ENCODE results near the gene PRDM10.

The PRDM10 gene

GRCh38 chr11:130003717-130004001 is 1.0 kb upstream of the PRDM10 start:
- DNase-seq, result no peak

GRCh38 chr11:130002846-130003716 is 446 bp upstream of the PRDM10 start:
- peak; percentile 97 for DNase-seq

GRCh38 chr11:130001461-130002351 is 929 bp downstream of the PRDM10 start:
- no peak for DNase-seq

- no peak for DNase-seq
These were observed 2.0 kb downstream of the PRDM10 start for GRCh38 chr11:130000552-130001176.

- DNase-seq, result no peak
These were observed 3.2 kb downstream of the PRDM10 start for GRCh38 chr11:129999407-129999806.

GRCh38 chr11:129998905-129999304 is 3.7 kb downstream of the PRDM10 start:
- DNase-seq, result no peak

- no peak for DNase-seq
These were observed 4.5 kb downstream of the PRDM10 start for GRCh38 chr11:129998107-129998506.

- no peak for DNase-seq
These were observed 5.1 kb downstream of the PRDM10 start for GRCh38 chr11:129997513-129997912.

GRCh38 chr11:129996113-129996870 is 6.3 kb downstream of the PRDM10 start:
- no peak for DNase-seq

GRCh38 chr11:129995163-129995562 is 7.5 kb downstream of the PRDM10 start:
- no peak for DNase-seq

- DNase-seq, result no peak
These were observed 10.3 kb downstream of the PRDM10 start for GRCh38 chr11:129992161-129992944.

GRCh38 chr11:129989149-129989813 is 13.4 kb downstream of the PRDM10 start:
- DNase-seq, result no peak

GRCh38 chr11:129987950-129988349 is 14.7 kb downstream of the PRDM10 start:
- no peak for DNase-seq

- no peak for DNase-seq
These were observed 16.8 kb downstream of the PRDM10 start for GRCh38 chr11:129985823-129986222.

- DNase-seq, result no peak
These were observed 22.5 kb downstream of the PRDM10 start for GRCh38 chr11:129980086-129980485.

GRCh38 chr11:129979046-129979605 is 23.5 kb downstream of the PRDM10 start:
- no peak for DNase-seq

- DNase-seq, result no peak
These were observed 24.2 kb downstream of the PRDM10 start for GRCh38 chr11:129978447-129978846.

GRCh38 chr11:129976328-129976727 is 26.3 kb downstream of the PRDM10 start:
- no peak for DNase-seq

GRCh38 chr11:129975543-129975942 is 27.1 kb downstream of the PRDM10 start:
- DNase-seq, result no peak

- DNase-seq, result no peak
These were observed 28.0 kb downstream of the PRDM10 start for GRCh38 chr11:129974672-129975071.

- no peak for DNase-seq
These were observed 28.4 kb downstream of the PRDM10 start for GRCh38 chr11:129974237-129974636.
